ENCODE results near the gene CLASRP.

Gene CLASRP

GRCh38 chr19:45078390-45079062 lies 39.7 kb downstream of the CLASRP start:
- no peak for DNase-seq (ENCODE audit: insufficient read length, low spot score)
- FAIRE-seq, result peak; percentile 58
- no peak for TF ChIP-seq POU2F2 (IDR thresholded peaks at IDR 0.05; ENCODE audit: low read depth, low read length)
- TF ChIP-seq SPI1 (IDR thresholded peaks at IDR 0.05; ENCODE audit: low read depth, low read length), result no peak

GRCh38 chr19:45079063-45079910 lies 40.4 kb downstream of the CLASRP start, which contains the start of gene GEMIN7:
TSS of gene GEMIN7 (plus strand) at chr19:45079260. CDS start at chr19:45090115, 10,855 bp downstream.
- TF ChIP-seq TAF1 (IDR thresholded peaks at IDR 0.05; ENCODE audit: low read depth, low read length) (peak; percentile 90), SPI1 (IDR thresholded peaks at IDR 0.05; ENCODE audit: low read depth, low read length) (no peak), POLR2AphosphoS5 (IDR thresholded peaks at IDR 0.05; ENCODE audit: low read depth, low read length) (peak; percentile 57; the same call in 1 of the 2 replicates), PAX5 (IDR thresholded peaks at IDR 0.05; ENCODE audit: insufficient read depth, low read length, severe bottlenecking) (peak; percentile 68), POLR2A (IDR thresholded peaks at IDR 0.05; ENCODE audit: low read depth, low read length) (peak; percentile 47; the same call in 1 of the 2 replicates), POU2F2 (IDR thresholded peaks at IDR 0.05; ENCODE audit: low read depth, low read length) (peak; percentile 89)
- FAIRE-seq (peak; percentile 89), DNase-seq (ENCODE audit: insufficient read length, low spot score) (peak; percentile 74)

- FAIRE-seq, result no peak
- TF ChIP-seq SPI1 (IDR thresholded peaks at IDR 0.05; ENCODE audit: low read depth, low read length) (no peak), POU2F2 (IDR thresholded peaks at IDR 0.05; ENCODE audit: low read depth, low read length) (no peak), POLR2A (IDR thresholded peaks at IDR 0.05; ENCODE audit: low read depth, low read length) (no peak), POLR2AphosphoS5 (IDR thresholded peaks at IDR 0.05; ENCODE audit: low read depth, low read length) (no peak), PAX5 (IDR thresholded peaks at IDR 0.05; ENCODE audit: insufficient read depth, low read length, severe bottlenecking) (no peak), TAF1 (IDR thresholded peaks at IDR 0.05; ENCODE audit: low read depth, low read length) (no peak)
- no peak for DNase-seq (ENCODE audit: insufficient read length, low spot score)
These were observed 41.1 kb downstream of the CLASRP start for GRCh38 chr19:45079911-45080370.

GRCh38 chr19:45082170-45082569 lies 43.3 kb downstream of the CLASRP start:
- DNase-seq (ENCODE audit: insufficient read length, low spot score) (no peak), FAIRE-seq (no peak)
- TF ChIP-seq TAF1 (IDR thresholded peaks at IDR 0.05; ENCODE audit: low read depth, low read length), result no peak

- no peak for FAIRE-seq
- TF ChIP-seq POLR2A (IDR thresholded peaks at IDR 0.05; ENCODE audit: low read depth, low read length) (no peak), POU2F2 (IDR thresholded peaks at IDR 0.05; ENCODE audit: low read depth, low read length) (no peak), PAX5 (IDR thresholded peaks at IDR 0.05; ENCODE audit: insufficient read depth, low read length, severe bottlenecking) (no peak), POLR2AphosphoS5 (IDR thresholded peaks at IDR 0.05; ENCODE audit: low read depth, low read length) (no peak), SPI1 (IDR thresholded peaks at IDR 0.05; ENCODE audit: low read depth, low read length) (no peak), TAF1 (IDR thresholded peaks at IDR 0.05; ENCODE audit: low read depth, low read length) (no peak)
- no peak for DNase-seq (ENCODE audit: insufficient read length, low spot score)
These were observed 47.6 kb downstream of the CLASRP start for GRCh38 chr19:45086480-45086879.

- FAIRE-seq, result peak; percentile 9
- TF ChIP-seq TAF1 (IDR thresholded peaks at IDR 0.05; ENCODE audit: low read depth, low read length), result no peak
- no peak for DNase-seq (ENCODE audit: insufficient read length, low spot score)
These were observed 48.7 kb downstream of the CLASRP start for GRCh38 chr19:45087531-45087930.

- FAIRE-seq (no peak), DNase-seq (ENCODE audit: insufficient read length, low spot score) (no peak)
- no peak for TF ChIP-seq PAX5 (IDR thresholded peaks at IDR 0.05; ENCODE audit: insufficient read depth, low read length, severe bottlenecking)
- no peak for TF ChIP-seq TAF1 (IDR thresholded peaks at IDR 0.05; ENCODE audit: low read depth, low read length)
- no peak for TF ChIP-seq POU2F2 (IDR thresholded peaks at IDR 0.05; ENCODE audit: low read depth, low read length)
- TF ChIP-seq POLR2A (IDR thresholded peaks at IDR 0.05; ENCODE audit: low read depth, low read length), result no peak
- no peak for TF ChIP-seq POLR2AphosphoS5 (IDR thresholded peaks at IDR 0.05; ENCODE audit: low read depth, low read length)
- no peak for TF ChIP-seq SPI1 (IDR thresholded peaks at IDR 0.05; ENCODE audit: low read depth, low read length)
These were observed 51.2 kb downstream of the CLASRP start for GRCh38 chr19:45090034-45090433.

- no peak for TF ChIP-seq PAX5 (IDR thresholded peaks at IDR 0.05; ENCODE audit: insufficient read depth, low read length, severe bottlenecking)
- TF ChIP-seq SPI1 (IDR thresholded peaks at IDR 0.05; ENCODE audit: low read depth, low read length), result no peak
- no peak for TF ChIP-seq TAF1 (IDR thresholded peaks at IDR 0.05; ENCODE audit: low read depth, low read length)
- no peak for TF ChIP-seq POU2F2 (IDR thresholded peaks at IDR 0.05; ENCODE audit: low read depth, low read length)
- no peak for TF ChIP-seq POLR2AphosphoS5 (IDR thresholded peaks at IDR 0.05; ENCODE audit: low read depth, low read length)
- TF ChIP-seq POLR2A (IDR thresholded peaks at IDR 0.05; ENCODE audit: low read depth, low read length), result no peak
- DNase-seq (ENCODE audit: insufficient read length, low spot score) (no peak), FAIRE-seq (no peak)
These were observed 51.8 kb downstream of the CLASRP start for GRCh38 chr19:45090606-45091005.

- TF ChIP-seq TAF1 (IDR thresholded peaks at IDR 0.05; ENCODE audit: low read depth, low read length) (no peak), POLR2AphosphoS5 (IDR thresholded peaks at IDR 0.05; ENCODE audit: low read depth, low read length) (peak; percentile 84), SPI1 (IDR thresholded peaks at IDR 0.05; ENCODE audit: low read depth, low read length) (peak; percentile 89), POLR2A (IDR thresholded peaks at IDR 0.05; ENCODE audit: low read depth, low read length) (peak; percentile 85), PAX5 (IDR thresholded peaks at IDR 0.05; ENCODE audit: insufficient read depth, low read length, severe bottlenecking) (peak; percentile 86)
- FAIRE-seq, result peak; percentile 99
- peak; percentile 90 for DNase-seq (ENCODE audit: insufficient read length, low spot score)
These were observed 52.4 kb downstream of the CLASRP start for GRCh38 chr19:45091031-45091923.

Data from GM12891 (cell line).